ENCODE results near the gene EPO.
"Not testable (repeated sequence)": the region's sequence is repeated elsewhere in the genome, so short reads cannot be mapped to it uniquely, and the experiment has no call there.

Gene EPO

GRCh38 chr7:100736671-100737070 lies 16.4 kb downstream of the EPO start:
- DNase-seq (no peak), ATAC-seq (no peak)

- DNase-seq (no peak), ATAC-seq (no peak)
Observed at GRCh38 chr7:100739934-100740333, 19.7 kb downstream of the EPO start.

DNA sequence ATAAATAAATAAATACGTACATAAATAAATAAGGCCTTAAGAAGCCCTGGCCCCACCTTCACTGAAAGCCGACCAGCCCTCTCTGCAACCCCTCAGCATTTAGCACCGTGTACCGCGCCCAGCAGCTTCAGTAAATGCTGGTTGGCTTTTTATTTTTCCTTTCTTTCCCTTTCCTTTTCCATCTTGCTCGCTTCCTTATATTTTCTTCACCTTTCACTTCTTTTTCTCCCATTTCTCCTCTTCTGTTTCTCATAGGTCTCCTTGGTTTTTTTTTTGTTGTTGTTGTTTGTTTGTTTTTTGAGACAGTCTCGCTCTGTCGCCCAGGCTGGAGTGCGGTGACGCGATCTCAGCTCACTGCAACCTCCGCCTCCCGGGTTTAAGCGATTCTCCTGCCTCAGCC lies 24.3 kb downstream of the EPO start:
- DNase-seq = no peak
- no peak for ATAC-seq

GRCh38 chr7:100745184-100745583 lies 24.9 kb downstream of the EPO start:
- DNase-seq (peak; percentile 33), ATAC-seq (no peak)

GRCh38 chr7:100752994-100753393 lies 32.7 kb downstream of the EPO start:
- ATAC-seq (no peak), DNase-seq (no peak)

- no peak for DNase-seq
- ATAC-seq = no peak
Observed at GRCh38 chr7:100753750-100754149, 33.5 kb downstream of the EPO start.

DNA sequence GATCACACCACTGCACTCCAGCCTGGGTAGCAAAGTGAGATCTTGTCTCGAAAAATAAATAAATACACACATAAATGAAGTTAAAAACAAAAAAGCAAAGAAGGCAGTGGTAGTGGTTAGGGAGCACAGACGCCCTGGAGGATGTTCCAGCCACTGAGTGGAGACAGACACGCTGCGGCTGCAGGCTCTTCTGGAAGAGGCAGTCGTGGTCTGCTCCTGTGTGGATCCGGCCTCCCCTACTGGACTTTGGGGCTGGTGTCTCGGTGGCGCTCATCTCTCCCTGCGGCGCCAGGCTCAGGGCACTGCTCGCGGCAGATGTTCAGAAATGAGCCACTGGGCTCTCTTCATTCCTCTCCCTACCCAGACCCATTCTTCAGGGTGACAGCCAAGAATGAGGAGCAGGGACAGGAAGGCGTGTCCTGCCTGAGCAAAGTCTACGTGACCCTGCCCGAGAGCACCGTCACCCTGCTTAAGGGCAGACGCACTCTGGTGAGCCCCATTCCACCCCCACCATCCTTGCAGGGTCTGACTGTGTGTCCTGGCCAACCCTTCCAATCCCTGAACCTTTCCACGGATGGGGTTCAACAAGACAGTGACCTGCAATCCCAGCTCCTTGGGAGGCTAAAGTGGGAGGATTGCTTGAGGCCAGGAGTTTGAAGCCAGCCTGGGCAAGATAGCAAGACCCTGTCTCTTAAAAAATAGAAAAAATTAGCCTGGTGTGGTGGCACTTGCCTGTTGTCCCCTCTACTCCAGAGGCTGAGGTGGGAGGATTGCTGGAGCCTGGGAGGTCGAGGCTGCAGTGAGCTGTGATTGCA lies 39.3 kb downstream of the EPO start:
- DNase-seq (no peak), ATAC-seq (no peak)

DNA sequence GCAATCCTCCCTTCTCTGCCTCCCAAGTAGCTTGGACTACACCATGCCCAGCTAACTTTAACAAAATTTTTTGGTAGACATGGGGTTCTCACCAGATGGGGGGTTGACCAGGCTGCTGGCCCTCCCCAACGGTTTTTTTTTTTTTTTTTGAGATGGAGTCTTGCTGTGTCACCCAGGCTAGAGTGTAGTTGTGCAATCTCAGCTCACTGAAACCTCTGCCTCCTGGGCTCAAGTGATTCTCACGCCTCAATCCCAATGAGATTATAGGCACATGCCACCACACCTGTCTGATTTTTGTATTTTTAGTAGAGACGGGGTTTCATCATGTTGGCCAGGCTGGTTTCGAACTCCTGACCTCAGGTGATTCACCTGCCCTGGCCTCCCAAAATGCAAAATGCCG lies 42.6 kb downstream of the EPO start:
- DNase-seq, ATAC-seq: not testable (repeated sequence)

- ATAC-seq = no peak
- DNase-seq = no peak
Observed at GRCh38 chr7:100763556-100764140, 43.4 kb downstream of the EPO start.

- DNase-seq (no peak), ATAC-seq (no peak)
Observed at GRCh38 chr7:100764841-100765240, 44.6 kb downstream of the EPO start.

DNA sequence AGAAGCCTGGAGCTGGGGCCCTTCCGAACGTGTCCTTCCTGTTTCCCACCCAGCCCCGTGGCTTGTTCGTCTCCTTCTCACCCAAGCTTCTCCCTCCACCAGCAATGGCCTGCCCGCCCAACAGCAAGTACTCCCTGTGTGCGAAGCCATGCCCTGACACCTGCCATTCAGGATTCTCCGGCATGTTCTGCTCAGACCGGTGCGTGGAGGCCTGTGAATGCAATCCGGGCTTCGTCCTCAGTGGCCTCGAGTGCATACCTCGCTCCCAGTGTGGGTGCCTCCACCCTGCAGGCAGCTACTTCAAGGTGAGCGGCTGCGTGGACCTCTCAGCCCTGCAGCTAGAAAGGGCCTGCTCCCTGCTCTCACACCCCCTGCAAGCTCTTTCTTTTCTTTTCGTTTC lies 45.0 kb downstream of the EPO start:
- DNase-seq (no peak), ATAC-seq (no peak)

DNA sequence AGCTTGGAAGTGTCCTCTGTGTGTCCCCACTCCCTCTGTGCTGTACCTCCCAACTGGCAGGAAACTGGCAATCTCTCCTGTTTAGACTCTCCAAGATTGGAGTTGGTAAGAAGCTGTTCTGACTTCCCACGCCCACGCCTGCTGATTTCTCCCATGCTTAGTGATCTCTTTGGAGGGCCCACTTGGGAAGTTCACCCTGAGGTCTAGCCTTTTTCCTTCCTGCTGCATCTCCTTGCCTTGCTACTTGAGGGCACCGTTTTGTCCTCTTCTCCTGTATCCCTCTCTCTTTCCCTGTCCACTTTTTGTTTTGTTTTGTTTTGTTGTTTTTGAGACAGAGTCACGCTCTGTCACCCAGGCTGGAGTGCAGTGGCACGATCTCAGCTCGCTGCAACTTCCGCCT lies 48.5 kb downstream of the EPO start:
- ATAC-seq = no peak
- no peak for DNase-seq

Data from stimulated activated naive CD8-positive, alpha-beta T cell treated with anti-CD3 and anti-CD28 coated beads, Interleukin-15, Interleukin-2, amounts not matched to agents 100 U/mL and 50 U/mL, for 24 hours (primary cell).